DMS153 treated with DMSO at 0.1 percent for 48 hours (cell line): Measurements from ENCODE around the gene ADGRF4.
"Not testable (repeated sequence)": the region's sequence is repeated elsewhere in the genome, so short reads cannot be mapped to it uniquely, and the experiment has no call there.

Source experiments
- DNase-seq: peaks from one replicate; lab custom pipeline; 2025; ENCODE audit not compliant: unreplicated experiment; lab: John Stamatoyannopoulos, UW

Gene ADGRF4

GRCh38 chr6:47734831-47735481, 36.6 kb downstream of the ADGRF4 start:
- no peak for DNase-seq

- no peak for DNase-seq
Observed at GRCh38 chr6:47736083-47736700, 37.8 kb downstream of the ADGRF4 start.

- DNase-seq = no peak
Observed at GRCh38 chr6:47737406-47737805, 39.0 kb downstream of the ADGRF4 start.

- no peak for DNase-seq
Observed at GRCh38 chr6:47740714-47741113, 42.3 kb downstream of the ADGRF4 start.

- DNase-seq = no peak
Observed at GRCh38 chr6:47741807-47742206, 43.4 kb downstream of the ADGRF4 start.

- DNase-seq = no peak
Observed at GRCh38 chr6:47743744-47744143, 45.4 kb downstream of the ADGRF4 start.

- DNase-seq = not testable (repeated sequence)
Observed at GRCh38 chr6:47745269-47745668, 46.9 kb downstream of the ADGRF4 start.

GRCh38 chr6:47749757-47750156, 51.4 kb downstream of the ADGRF4 start:
- DNase-seq = no peak

- DNase-seq = no peak
Observed at GRCh38 chr6:47752801-47753200, 54.4 kb downstream of the ADGRF4 start.

GRCh38 chr6:47759364-47759763, 61.0 kb downstream of the ADGRF4 start:
- no peak for DNase-seq

- DNase-seq = no peak
Observed at GRCh38 chr6:47762502-47762901, 64.1 kb downstream of the ADGRF4 start.

GRCh38 chr6:47766445-47766844, 68.1 kb downstream of the ADGRF4 start:
- DNase-seq = no peak

GRCh38 chr6:47767102-47767501, 68.7 kb downstream of the ADGRF4 start:
- no peak for DNase-seq

GRCh38 chr6:47769982-47770381, 71.6 kb downstream of the ADGRF4 start:
- DNase-seq = no peak
